K562 (cell line): ENCODE measurements around the gene POU2AF3. TPM values are rescaled to one million over a fixed set of nuclear protein-coding genes. Genes with fewer than 3 reads are reported as not detected.

Experiments
- ATAC-seq: fragments of 200-7000 bp; cut with Tn5 transposase; 3 replicates; pipeline ENCODE4 v1.9.1; 2020; ENCODE audit warnings: moderate library complexity
- BruUV-seq: library from RNA; stranded (reverse); fragments of 400-500 nt; replicated peaks from 2 replicates; lab custom pipeline; 2021; lab: Mats Ljungman, UMichigan
- CTCF ChIA-PET: fragments of 300-600 bp; formaldehyde crosslinking; extraction: SDS; loops from one replicate; lab custom pipeline; 2021; ENCODE audit warnings: low intra/inter-chr PET ratio; lab: Yijun Ruan, JAX
- POLR2A ChIA-PET: fragments of 300-600, 350-650 bp; sonication (Branson Sonifier 250); formaldehyde crosslinking; extraction: SDS; loops from one replicate; lab custom pipeline; 2021; ENCODE audit warnings: antibody characterized with exemption, inconsistent platforms; lab: Yijun Ruan, JAX
- DNase-seq, 4 experiments: peaks; one replicate each; pipeline versions ENCODE4 v3.0.0 to v3.0.0-alpha.2; 2011 to 2018; ENCODE audit warnings: low spot score in 3 of 4, mixed read lengths in 3 of 4; ENCODE audit errors: extremely low read depth in 1 of 4
- FAIRE-seq: peaks from 2 replicates; lab custom pipeline; 2011; peaks lifted over from hg19 to GRCh38; lab: Jason Lieb, UNC
- H2AFZ ChIP-seq: 2 replicates; pipeline ENCODE4 v1.6.0; 2011; ENCODE audit warnings: low read depth, low read length, control low read depth, inconsistent platforms
- H3K27ac ChIP-seq: fragments of 200-600 bp; 3 replicates; pipeline ENCODE4 v1.8.0; 2011; ENCODE audit warnings: low read depth, mild to moderate bottlenecking, control low read depth, inconsistent platforms, low read length, moderate library complexity, mixed read lengths; ENCODE audit errors: extremely low read depth
- H3K27me3 ChIP-seq, 2 experiments: fragments of 300-600 bp in 1 of 2; 2 replicates in 1 of 2; 3 replicates in 1 of 2; pipeline versions ENCODE4 v1.6.0 to v1.8.0; 2011; ENCODE audit warnings: inconsistent platforms in 2 of 2, low read length in 2 of 2, mild to moderate bottlenecking in 1 of 2, mixed read lengths in 1 of 2, moderate library complexity in 1 of 2; ENCODE audit not compliant: control insufficient read depth in 2 of 2, insufficient read depth in 2 of 2
- H3K36me3 ChIP-seq: fragments of 300-600 bp; 3 replicates; pipeline ENCODE4 v1.8.0; 2011; ENCODE audit warnings: mild to moderate bottlenecking, low read length, inconsistent platforms; ENCODE audit not compliant: control insufficient read depth, insufficient read depth
- H3K4me1 ChIP-seq, 2 experiments: fragments of 200-600 bp in 1 of 2; replicated peaks in 1 of 2; 2 replicates in 1 of 2; 3 replicates in 1 of 2; pipeline versions ENCODE4 v1.5.1 to v1.8.0; 2011; ENCODE audit warnings: inconsistent platforms in 2 of 2, low read length in 2 of 2, mild to moderate bottlenecking in 1 of 2, mixed read lengths in 1 of 2, moderate library complexity in 1 of 2; ENCODE audit not compliant: control insufficient read depth in 2 of 2, insufficient read depth in 2 of 2
- H3K4me2 ChIP-seq: 2 replicates; pipeline ENCODE4 v1.6.1; 2011; ENCODE audit warnings: low read length, control low read depth, inconsistent platforms, mixed read lengths; ENCODE audit not compliant: insufficient read depth
- H3K4me3 ChIP-seq: fragments of 200-600 bp; sonication (generic), shearing (Covaris generic); 2 replicates; pipeline ENCODE4 v1.5.1; 2016; ENCODE audit warnings: control low read depth, inconsistent platforms
- H3K79me2 ChIP-seq: fragments of 200-600 bp; 3 replicates; pipeline ENCODE4 v1.8.0; 2011; ENCODE audit warnings: low read length, inconsistent platforms; ENCODE audit not compliant: control insufficient read depth, insufficient read depth
- H3K9ac ChIP-seq, 2 experiments: 2 replicates each; pipeline versions ENCODE4 v1.6.0 to v1.6.1; 2011; ENCODE audit warnings: low read depth in 2 of 2, low read length in 2 of 2, control low read depth in 1 of 2, inconsistent platforms in 1 of 2, mild to moderate bottlenecking in 1 of 2, mixed read lengths in 1 of 2; ENCODE audit not compliant: insufficient read depth in 1 of 2
- H3K9me1 ChIP-seq: one replicate; pipeline ENCODE4 v1.6.0; 2011; ENCODE audit warnings: inconsistent platforms, mild to moderate bottlenecking, low read length, moderate library complexity; ENCODE audit not compliant: control insufficient read depth, insufficient read depth
- H3K9me3 ChIP-seq: replicated peaks from 2 replicates; pipeline ENCODE4 v1.5.1; 2011; ENCODE audit warnings: low read depth, low read length, inconsistent platforms; ENCODE audit not compliant: control insufficient read depth, insufficient read depth
- H4K20me1 ChIP-seq: replicated peaks from 2 replicates; pipeline ENCODE4 v1.6.1; 2011; ENCODE audit warnings: low read length, inconsistent platforms, mixed read lengths; ENCODE audit not compliant: control insufficient read depth, insufficient read depth
- BRD9 ChIP-seq: fragments of 450-650 bp; IDR thresholded peaks from 2 replicates; pipeline ENCODE4 v1.6.1; 2018; ENCODE audit warnings: low read depth; ENCODE audit not compliant: partially characterized antibody
- CAMTA2 ChIP-seq: fragments of 250-450 bp; sonication (Bioruptor Pico); conservative IDR thresholded peaks from 2 replicates; pipeline ENCODE4 v1.5.1; 2022
- CREB1 ChIP-seq, 2 experiments: sonication (generic) in 1 of 2; formaldehyde crosslinking in 1 of 2; IDR thresholded peaks; 2 replicates each; pipeline versions ENCODE4 v1.6.1 to v1.8.0; 2012 to 2022; ENCODE audit warnings: inconsistent platforms in 1 of 2, mild to moderate bottlenecking in 1 of 2, missing genetic modification reagents in 1 of 2, moderate library complexity in 1 of 2
- GATAD2A ChIP-seq: fragments of 450-650 bp; IDR thresholded peaks from 2 replicates; pipeline ENCODE4 v1.6.1; 2017
- HCFC1 ChIP-seq: IDR thresholded peaks from 2 replicates; pipeline ENCODE4 v1.6.1; 2012; ENCODE audit warnings: low read depth, low read length, improper control_type of control experiment
- NFATC3 ChIP-seq: fragments of 450-650 bp; IDR thresholded peaks from 2 replicates; pipeline ENCODE4 v1.6.1; 2017; ENCODE audit warnings: mild to moderate bottlenecking
- NFYB ChIP-seq: IDR thresholded peaks from 2 replicates; pipeline ENCODE4 v1.6.1; 2011; ENCODE audit warnings: mild to moderate bottlenecking, moderate library complexity; ENCODE audit not compliant: insufficient read length; ENCODE audit errors: extremely low read depth
- SAFB ChIP-seq: fragments of 200-400 bp; formaldehyde crosslinking; IDR thresholded peaks from 2 replicates; pipeline ENCODE4 v1.6.1; 2017; ENCODE audit warnings: low read depth, low read length, borderline replicate concordance
- TRIM24 ChIP-seq, 2 experiments: fragments of 450-650 bp; IDR thresholded peaks; 2 replicates each; pipeline ENCODE4 v1.6.1; 2016
- WGBS: fragments of 100-300 bp; shearing (Covaris generic); methylation state at CpG from one replicate; pipeline ENCODE4 v1.1.6; 2016; ENCODE audit warnings: low coverage, mixed read lengths; ENCODE audit not compliant: insufficient coverage; ENCODE audit errors: missing lambda C conversion rate; 5-methylcytosine and 5-hydroxymethylcytosine counted together
- in situ Hi-C: fragments of 300-500 bp; cut with MboI; formaldehyde crosslinking; loops from 4 replicates; pipeline ENCODE4 v1.15.0; 2018; ENCODE audit warnings: inconsistent platforms, mixed read lengths
- intact Hi-C: fragments of 100-400 bp; cut with micrococcal nuclease; formaldehyde crosslinking; loops from 2 replicates; pipeline ENCODE4 v1.14.2; 2022
- polyA plus RNA-seq, 8 experiments: library from polyadenylated mRNA; depleted of rRNA in 4 of 8; stranded (reverse) in 5 of 8; unstranded in 3 of 8; fragments of >200 nt; fragmentation: Nextera tagmentation in 2 of 8; fragmentation: Illumina TruSeq in 1 of 8; extraction: Ambion mirVana in 2 of 8; extraction: Trizol in 1 of 8; gene quantifications; 2 replicates each; pipeline versions ENCODE4 v1.2.1 to v1.2.3, GENCODE V29; 2011 to 2014; ENCODE audit warnings: inconsistent platforms in 1 of 8, missing spikeins in 1 of 8
- total RNA-seq, 7 experiments: library from RNA; depleted of rRNA in 6 of 7; stranded (reverse); fragments of >200 nt in 6 of 7; fragmentation: Illumina TruSeq in 2 of 7; extraction: Trizol in 2 of 7; gene quantifications; 2 replicates each; pipeline versions ENCODE4 v1.2.1 to v1.2.3, GENCODE V29; 2011 to 2021; ENCODE audit warnings: low replicate concordance in 1 of 7
- TF ChIP-seq, protein P1 (sequence below): fragments of 200-600 bp; sonication (generic); IDR thresholded peaks from one replicate; pipeline ENCODE4 v1.6.1; 2012; ENCODE audit warnings: mild to moderate bottlenecking, low read depth, low read length, inconsistent platforms
- TF ChIP-seq, protein P2 (sequence below): fragments of 450-650 bp; IDR thresholded peaks from 2 replicates; pipeline ENCODE4 v1.6.1; 2017; ENCODE audit warnings: antibody characterized with exemption

POU2AF3 gene
- total and polyA plus RNA-seq, 9 of the 15 experiments (the other 6 are each of a cell fraction or from before 2014, with no cell fraction given) = not detected

DNA sequence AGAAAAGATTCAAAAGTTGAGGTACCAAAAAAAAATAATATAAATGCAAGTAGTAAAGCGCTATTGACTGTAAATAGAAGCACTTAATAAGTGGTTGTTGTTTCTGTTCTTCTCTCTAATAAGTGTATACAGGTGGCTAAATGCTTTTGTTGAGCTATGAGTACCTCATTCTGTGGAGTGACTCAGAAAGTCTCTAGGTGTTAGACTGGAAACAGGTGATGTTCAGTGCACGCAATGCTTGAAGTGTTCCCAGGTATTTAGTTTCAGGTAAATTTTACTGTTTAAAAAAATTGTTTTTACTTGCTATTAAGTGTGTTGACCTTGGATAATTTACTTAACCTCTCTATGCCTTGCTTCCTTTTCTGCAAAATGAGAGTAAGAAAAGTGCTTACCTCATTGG, 24.2 kb downstream of the POU2AF3 start:
- intact Hi-C loops (no loop called here), in situ Hi-C loops (no loop called here)
- Histone ChIP-seq H4K20me1 (no peaks in the 10 kb centered on the region), H3K36me3 (no peaks in the 10 kb centered on the region), H3K4me2 (no peak overlapping the region), H3K27ac (no peak overlapping the region), H2AFZ (no peak overlapping the region), H3K9me3 (no peaks in the 10 kb centered on the region), H3K27me3 (peaks cover 0 to 9% of the 10 kb centered on the region in 2 experiments; a peak in 2 of 5 replicates), H3K79me2 (no peaks in the 10 kb centered on the region), H3K4me3 (no peak overlapping the region), H3K4me1 (no peaks in the 10 kb centered on the region), H3K9me1 (no peaks in the 10 kb centered on the region), H3K9ac (no peak overlapping the region)
- POLR2A ChIA-PET = no interaction called here
- 0% methylated on average over 2 of the region's 2 CpGs for WGBS
- no TSS peak for BruUV-seq
- ATAC-seq (no peak), DNase-seq (no peak), FAIRE-seq (no peak)
- CTCF ChIA-PET = no interaction called here
- TF ChIP-seq CAMTA2 (CRISPR knock-in tag) (no peak), CREB1 (IDR thresholded peaks at IDR 0.05) (no peak), CREB1 (CRISPR knock-in tag; IDR thresholded peaks at IDR 0.05) (no peak), GATAD2A (no peak), NFYB (no peak), TRIM24 (IDR thresholded peaks at IDR 0.05) (no peak), BRD9 (no peak), SAFB (no peak), HCFC1 (no peak), NFATC3 (no peak)
- TF ChIP-seq, protein P1, sequence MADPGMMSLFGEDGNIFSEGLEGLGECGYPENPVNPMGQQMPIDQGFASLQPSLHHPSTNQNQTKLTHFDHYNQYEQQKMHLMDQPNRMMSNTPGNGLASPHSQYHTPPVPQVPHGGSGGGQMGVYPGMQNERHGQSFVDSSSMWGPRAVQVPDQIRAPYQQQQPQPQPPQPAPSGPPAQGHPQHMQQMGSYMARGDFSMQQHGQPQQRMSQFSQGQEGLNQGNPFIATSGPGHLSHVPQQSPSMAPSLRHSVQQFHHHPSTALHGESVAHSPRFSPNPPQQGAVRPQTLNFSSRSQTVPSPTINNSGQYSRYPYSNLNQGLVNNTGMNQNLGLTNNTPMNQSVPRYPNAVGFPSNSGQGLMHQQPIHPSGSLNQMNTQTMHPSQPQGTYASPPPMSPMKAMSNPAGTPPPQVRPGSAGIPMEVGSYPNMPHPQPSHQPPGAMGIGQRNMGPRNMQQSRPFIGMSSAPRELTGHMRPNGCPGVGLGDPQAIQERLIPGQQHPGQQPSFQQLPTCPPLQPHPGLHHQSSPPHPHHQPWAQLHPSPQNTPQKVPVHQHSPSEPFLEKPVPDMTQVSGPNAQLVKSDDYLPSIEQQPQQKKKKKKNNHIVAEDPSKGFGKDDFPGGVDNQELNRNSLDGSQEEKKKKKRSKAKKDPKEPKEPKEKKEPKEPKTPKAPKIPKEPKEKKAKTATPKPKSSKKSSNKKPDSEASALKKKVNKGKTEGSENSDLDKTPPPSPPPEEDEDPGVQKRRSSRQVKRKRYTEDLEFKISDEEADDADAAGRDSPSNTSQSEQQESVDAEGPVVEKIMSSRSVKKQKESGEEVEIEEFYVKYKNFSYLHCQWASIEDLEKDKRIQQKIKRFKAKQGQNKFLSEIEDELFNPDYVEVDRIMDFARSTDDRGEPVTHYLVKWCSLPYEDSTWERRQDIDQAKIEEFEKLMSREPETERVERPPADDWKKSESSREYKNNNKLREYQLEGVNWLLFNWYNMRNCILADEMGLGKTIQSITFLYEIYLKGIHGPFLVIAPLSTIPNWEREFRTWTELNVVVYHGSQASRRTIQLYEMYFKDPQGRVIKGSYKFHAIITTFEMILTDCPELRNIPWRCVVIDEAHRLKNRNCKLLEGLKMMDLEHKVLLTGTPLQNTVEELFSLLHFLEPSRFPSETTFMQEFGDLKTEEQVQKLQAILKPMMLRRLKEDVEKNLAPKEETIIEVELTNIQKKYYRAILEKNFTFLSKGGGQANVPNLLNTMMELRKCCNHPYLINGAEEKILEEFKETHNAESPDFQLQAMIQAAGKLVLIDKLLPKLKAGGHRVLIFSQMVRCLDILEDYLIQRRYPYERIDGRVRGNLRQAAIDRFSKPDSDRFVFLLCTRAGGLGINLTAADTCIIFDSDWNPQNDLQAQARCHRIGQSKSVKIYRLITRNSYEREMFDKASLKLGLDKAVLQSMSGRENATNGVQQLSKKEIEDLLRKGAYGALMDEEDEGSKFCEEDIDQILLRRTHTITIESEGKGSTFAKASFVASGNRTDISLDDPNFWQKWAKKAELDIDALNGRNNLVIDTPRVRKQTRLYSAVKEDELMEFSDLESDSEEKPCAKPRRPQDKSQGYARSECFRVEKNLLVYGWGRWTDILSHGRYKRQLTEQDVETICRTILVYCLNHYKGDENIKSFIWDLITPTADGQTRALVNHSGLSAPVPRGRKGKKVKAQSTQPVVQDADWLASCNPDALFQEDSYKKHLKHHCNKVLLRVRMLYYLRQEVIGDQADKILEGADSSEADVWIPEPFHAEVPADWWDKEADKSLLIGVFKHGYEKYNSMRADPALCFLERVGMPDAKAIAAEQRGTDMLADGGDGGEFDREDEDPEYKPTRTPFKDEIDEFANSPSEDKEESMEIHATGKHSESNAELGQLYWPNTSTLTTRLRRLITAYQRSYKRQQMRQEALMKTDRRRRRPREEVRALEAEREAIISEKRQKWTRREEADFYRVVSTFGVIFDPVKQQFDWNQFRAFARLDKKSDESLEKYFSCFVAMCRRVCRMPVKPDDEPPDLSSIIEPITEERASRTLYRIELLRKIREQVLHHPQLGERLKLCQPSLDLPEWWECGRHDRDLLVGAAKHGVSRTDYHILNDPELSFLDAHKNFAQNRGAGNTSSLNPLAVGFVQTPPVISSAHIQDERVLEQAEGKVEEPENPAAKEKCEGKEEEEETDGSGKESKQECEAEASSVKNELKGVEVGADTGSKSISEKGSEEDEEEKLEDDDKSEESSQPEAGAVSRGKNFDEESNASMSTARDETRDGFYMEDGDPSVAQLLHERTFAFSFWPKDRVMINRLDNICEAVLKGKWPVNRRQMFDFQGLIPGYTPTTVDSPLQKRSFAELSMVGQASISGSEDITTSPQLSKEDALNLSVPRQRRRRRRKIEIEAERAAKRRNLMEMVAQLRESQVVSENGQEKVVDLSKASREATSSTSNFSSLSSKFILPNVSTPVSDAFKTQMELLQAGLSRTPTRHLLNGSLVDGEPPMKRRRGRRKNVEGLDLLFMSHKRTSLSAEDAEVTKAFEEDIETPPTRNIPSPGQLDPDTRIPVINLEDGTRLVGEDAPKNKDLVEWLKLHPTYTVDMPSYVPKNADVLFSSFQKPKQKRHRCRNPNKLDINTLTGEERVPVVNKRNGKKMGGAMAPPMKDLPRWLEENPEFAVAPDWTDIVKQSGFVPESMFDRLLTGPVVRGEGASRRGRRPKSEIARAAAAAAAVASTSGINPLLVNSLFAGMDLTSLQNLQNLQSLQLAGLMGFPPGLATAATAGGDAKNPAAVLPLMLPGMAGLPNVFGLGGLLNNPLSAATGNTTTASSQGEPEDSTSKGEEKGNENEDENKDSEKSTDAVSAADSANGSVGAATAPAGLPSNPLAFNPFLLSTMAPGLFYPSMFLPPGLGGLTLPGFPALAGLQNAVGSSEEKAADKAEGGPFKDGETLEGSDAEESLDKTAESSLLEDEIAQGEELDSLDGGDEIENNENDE = no peak
- TF ChIP-seq, protein P2, sequence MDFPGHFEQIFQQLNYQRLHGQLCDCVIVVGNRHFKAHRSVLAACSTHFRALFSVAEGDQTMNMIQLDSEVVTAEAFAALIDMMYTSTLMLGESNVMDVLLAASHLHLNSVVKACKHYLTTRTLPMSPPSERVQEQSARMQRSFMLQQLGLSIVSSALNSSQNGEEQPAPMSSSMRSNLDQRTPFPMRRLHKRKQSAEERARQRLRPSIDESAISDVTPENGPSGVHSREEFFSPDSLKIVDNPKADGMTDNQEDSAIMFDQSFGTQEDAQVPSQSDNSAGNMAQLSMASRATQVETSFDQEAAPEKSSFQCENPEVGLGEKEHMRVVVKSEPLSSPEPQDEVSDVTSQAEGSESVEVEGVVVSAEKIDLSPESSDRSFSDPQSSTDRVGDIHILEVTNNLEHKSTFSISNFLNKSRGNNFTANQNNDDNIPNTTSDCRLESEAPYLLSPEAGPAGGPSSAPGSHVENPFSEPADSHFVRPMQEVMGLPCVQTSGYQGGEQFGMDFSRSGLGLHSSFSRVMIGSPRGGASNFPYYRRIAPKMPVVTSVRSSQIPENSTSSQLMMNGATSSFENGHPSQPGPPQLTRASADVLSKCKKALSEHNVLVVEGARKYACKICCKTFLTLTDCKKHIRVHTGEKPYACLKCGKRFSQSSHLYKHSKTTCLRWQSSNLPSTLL = no peak
